ENCODE data around the gene CACNA1B.

GRCh38 chr9:137827908-137828526, 49.6 kb upstream of the CACNA1B start:
- TF ChIP-seq CTCF (IDR thresholded peaks at IDR 0.05) (no peak), REST (IDR thresholded peaks at IDR 0.05) (no peak), KDM5A (IDR thresholded peaks at IDR 0.05) (no peak), POLR2A (IDR thresholded peaks at IDR 0.05; ENCODE audit: low read length) (no peak), CHD2 (IDR thresholded peaks at IDR 0.05; ENCODE audit: low read length, partially characterized antibody) (no peak), ZC3H11A (IDR thresholded peaks at IDR 0.05) (no peak), CBX8 (IDR thresholded peaks at IDR 0.05) (no peak)
